Testis (tissue), 2 donors: ENCODE results near the gene METTL25B.

Experiments
- POLR2A ChIP-seq: fragments of 450-650 bp; IDR thresholded peaks from one replicate; pipeline ENCODE4 v1.6.1; 2017; ENCODE audit warnings: antibody characterized with exemption, mild to moderate bottlenecking, moderate library complexity
- TF ChIP-seq, protein P1 (sequence below), 3 experiments: fragments of 450-650 bp in 2 of 3; fragments of 200-600 bp in 1 of 3; sonication (generic) in 1 of 3; IDR thresholded peaks; one replicate each; pipeline ENCODE4 v1.5.1; 2016 to 2019; ENCODE audit warnings: antibody characterized with exemption in 3 of 3, mild to moderate bottlenecking in 2 of 3, moderate library complexity in 1 of 3

DNA sequence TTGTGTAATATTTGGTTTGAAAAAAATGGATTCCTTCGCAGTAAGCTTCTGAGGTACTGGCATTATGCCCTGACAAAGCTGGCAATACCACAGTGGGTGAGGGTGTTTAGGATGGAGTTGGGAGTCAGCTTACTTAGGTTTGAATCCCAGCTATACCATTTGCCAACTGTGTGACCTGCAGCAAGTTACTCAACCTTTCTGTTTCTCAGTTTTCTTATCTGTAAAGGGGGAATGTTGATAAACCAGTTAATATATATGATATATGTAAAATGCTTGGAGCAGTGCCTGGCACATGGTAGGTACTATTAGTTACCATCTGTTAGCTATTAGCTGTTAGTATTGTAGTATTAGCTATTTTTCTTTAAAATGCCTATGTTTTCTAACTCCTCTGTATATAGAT, 28.1 kb downstream of the METTL25B start:
- TF ChIP-seq POLR2A, result no peak
- TF ChIP-seq, protein P1, sequence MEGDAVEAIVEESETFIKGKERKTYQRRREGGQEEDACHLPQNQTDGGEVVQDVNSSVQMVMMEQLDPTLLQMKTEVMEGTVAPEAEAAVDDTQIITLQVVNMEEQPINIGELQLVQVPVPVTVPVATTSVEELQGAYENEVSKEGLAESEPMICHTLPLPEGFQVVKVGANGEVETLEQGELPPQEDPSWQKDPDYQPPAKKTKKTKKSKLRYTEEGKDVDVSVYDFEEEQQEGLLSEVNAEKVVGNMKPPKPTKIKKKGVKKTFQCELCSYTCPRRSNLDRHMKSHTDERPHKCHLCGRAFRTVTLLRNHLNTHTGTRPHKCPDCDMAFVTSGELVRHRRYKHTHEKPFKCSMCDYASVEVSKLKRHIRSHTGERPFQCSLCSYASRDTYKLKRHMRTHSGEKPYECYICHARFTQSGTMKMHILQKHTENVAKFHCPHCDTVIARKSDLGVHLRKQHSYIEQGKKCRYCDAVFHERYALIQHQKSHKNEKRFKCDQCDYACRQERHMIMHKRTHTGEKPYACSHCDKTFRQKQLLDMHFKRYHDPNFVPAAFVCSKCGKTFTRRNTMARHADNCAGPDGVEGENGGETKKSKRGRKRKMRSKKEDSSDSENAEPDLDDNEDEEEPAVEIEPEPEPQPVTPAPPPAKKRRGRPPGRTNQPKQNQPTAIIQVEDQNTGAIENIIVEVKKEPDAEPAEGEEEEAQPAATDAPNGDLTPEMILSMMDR (IDR thresholded peaks at IDR 0.05), result no peak
